ENCODE data around the gene ATXN7L3B.

Gene ATXN7L3B

GRCh38 chr12:74559728-74560127 lies 22.1 kb downstream of the ATXN7L3B start:
- H3K4me2 ChIP-seq (ENCODE audit: low read depth, low read length, poor library complexity, severe bottlenecking) = no peak overlapping the region
- no peak overlapping the region for H2AFZ ChIP-seq (ENCODE audit: low read depth, low read length, severe bottlenecking)
- H3K79me2 ChIP-seq (ENCODE audit: insufficient read depth, low read length) = no peaks in the 10 kb centered on the region
- no peak overlapping the region for H3K4me3 ChIP-seq (ENCODE audit: insufficient read depth, low read length, poor library complexity, severe bottlenecking)
- no peak overlapping the region for H3K9ac ChIP-seq (ENCODE audit: low read length)
- H3K9me2 ChIP-seq (replicated peaks; ENCODE audit: insufficient read depth, low read length) = no peaks in the 10 kb centered on the region
- H3K27ac ChIP-seq (ENCODE audit: low read depth, low read length) = no peak overlapping the region
- H3K9me3 ChIP-seq (ENCODE audit: insufficient read depth, low read length) = no peaks in the 10 kb centered on the region
- no peaks in the 10 kb centered on the region for H3K36me3 ChIP-seq (ENCODE audit: low read length)
- no peaks in the 10 kb centered on the region for H4K20me1 ChIP-seq (ENCODE audit: low read depth, low read length)
- H3K27me3 ChIP-seq (ENCODE audit: low read length) = no peaks in the 10 kb centered on the region
- H3F3A ChIP-seq (ENCODE audit: insufficient read depth) = no peaks in the 10 kb centered on the region
- TF ChIP-seq EZH2phosphoT487 (conservative IDR thresholded peaks at IDR 0.05; ENCODE audit: low read length) = no peak
- TF ChIP-seq CTCF (IDR thresholded peaks at IDR 0.05; ENCODE audit: insufficient read depth, low read length, poor library complexity, severe bottlenecking) = no peak

- no peaks in the 10 kb centered on the region for H3K36me3 ChIP-seq (ENCODE audit: low read length)
- no peaks in the 10 kb centered on the region for H3K27me3 ChIP-seq (ENCODE audit: low read length)
- H3K9me2 ChIP-seq (replicated peaks; ENCODE audit: insufficient read depth, low read length) = no peaks in the 10 kb centered on the region
- H3K9me3 ChIP-seq (ENCODE audit: insufficient read depth, low read length) = no peaks in the 10 kb centered on the region
- no peak overlapping the region for H3K9ac ChIP-seq (ENCODE audit: low read length)
- no peaks in the 10 kb centered on the region for H3F3A ChIP-seq (ENCODE audit: insufficient read depth)
- peak overlapping the region; percentile 22 for H2AFZ ChIP-seq (ENCODE audit: low read depth, low read length, severe bottlenecking)
- no peaks in the 10 kb centered on the region for H3K79me2 ChIP-seq (ENCODE audit: insufficient read depth, low read length)
- H3K4me2 ChIP-seq (ENCODE audit: low read depth, low read length, poor library complexity, severe bottlenecking) = no peak overlapping the region
- H3K4me3 ChIP-seq (ENCODE audit: insufficient read depth, low read length, poor library complexity, severe bottlenecking) = no peak overlapping the region
- no peaks in the 10 kb centered on the region for H4K20me1 ChIP-seq (ENCODE audit: low read depth, low read length)
- H3K27ac ChIP-seq (ENCODE audit: low read depth, low read length) = no peak overlapping the region
- TF ChIP-seq CTCF (IDR thresholded peaks at IDR 0.05; ENCODE audit: insufficient read depth, low read length, poor library complexity, severe bottlenecking) = no peak
- no peak for TF ChIP-seq EZH2phosphoT487 (conservative IDR thresholded peaks at IDR 0.05; ENCODE audit: low read length)
Observed at GRCh38 chr12:74563927-74564326, 26.3 kb downstream of the ATXN7L3B start.

GRCh38 chr12:74578486-74578885 lies 40.9 kb downstream of the ATXN7L3B start:
- no peak for TF ChIP-seq EZH2phosphoT487 (conservative IDR thresholded peaks at IDR 0.05; ENCODE audit: low read length)
- Histone ChIP-seq H3K79me2 (ENCODE audit: insufficient read depth, low read length) (no peaks in the 10 kb centered on the region), H3K9ac (ENCODE audit: low read length) (no peak overlapping the region), H2AFZ (ENCODE audit: low read depth, low read length, severe bottlenecking) (no peak overlapping the region), H3K27me3 (ENCODE audit: low read length) (no peaks in the 10 kb centered on the region), H4K20me1 (ENCODE audit: low read depth, low read length) (no peaks in the 10 kb centered on the region), H3K27ac (ENCODE audit: low read depth, low read length) (no peak overlapping the region), H3K36me3 (ENCODE audit: low read length) (no peaks in the 10 kb centered on the region), H3K9me2 (replicated peaks; ENCODE audit: insufficient read depth, low read length) (no peaks in the 10 kb centered on the region), H3F3A (ENCODE audit: insufficient read depth) (no peaks in the 10 kb centered on the region), H3K9me3 (ENCODE audit: insufficient read depth, low read length) (no peaks in the 10 kb centered on the region), H3K4me3 (ENCODE audit: insufficient read depth, low read length, poor library complexity, severe bottlenecking) (no peak overlapping the region), H3K4me2 (ENCODE audit: low read depth, low read length, poor library complexity, severe bottlenecking) (no peak overlapping the region)

- no peak overlapping the region for H3K9ac ChIP-seq (ENCODE audit: low read length)
- no peaks in the 10 kb centered on the region for H3K36me3 ChIP-seq (ENCODE audit: low read length)
- no peak overlapping the region for H3K27ac ChIP-seq (ENCODE audit: low read depth, low read length)
- H2AFZ ChIP-seq (ENCODE audit: low read depth, low read length, severe bottlenecking) = no peak overlapping the region
- H4K20me1 ChIP-seq (ENCODE audit: low read depth, low read length) = no peaks in the 10 kb centered on the region
- no peaks in the 10 kb centered on the region for H3K9me2 ChIP-seq (replicated peaks; ENCODE audit: insufficient read depth, low read length)
- no peaks in the 10 kb centered on the region for H3K9me3 ChIP-seq (ENCODE audit: insufficient read depth, low read length)
- no peaks in the 10 kb centered on the region for H3K27me3 ChIP-seq (ENCODE audit: low read length)
- H3K4me3 ChIP-seq (ENCODE audit: insufficient read depth, low read length, poor library complexity, severe bottlenecking) = no peak overlapping the region
- no peaks in the 10 kb centered on the region for H3F3A ChIP-seq (ENCODE audit: insufficient read depth)
- TF ChIP-seq CTCF (IDR thresholded peaks at IDR 0.05; ENCODE audit: insufficient read depth, low read length, poor library complexity, severe bottlenecking) (no peak), EZH2phosphoT487 (conservative IDR thresholded peaks at IDR 0.05; ENCODE audit: low read length) (no peak)
- H3K4me2 ChIP-seq (ENCODE audit: low read depth, low read length, poor library complexity, severe bottlenecking) = no peak overlapping the region
- H3K79me2 ChIP-seq (ENCODE audit: insufficient read depth, low read length) = no peaks in the 10 kb centered on the region
Observed at GRCh38 chr12:74579446-74579845, 41.8 kb downstream of the ATXN7L3B start.

All from SU-DHL-6 (cell line).